HCT116 (cell line): ENCODE data around the gene KRT81.

Experiments
- CEBPB ChIP-seq: IDR thresholded peaks from 2 replicates; pipeline ENCODE4 v1.6.1; 2012; ENCODE audit warnings: low read depth
- CTCF ChIP-seq, 3 experiments: fragments of 200-600 bp in 1 of 3; sonication (generic) in 1 of 3; IDR thresholded peaks in 2 of 3; conservative IDR thresholded peaks in 1 of 3; 2 replicates each; pipeline ENCODE4 v1.5.1; 2012 to 2017; ENCODE audit warnings: low read depth in 2 of 3, low read length in 2 of 3, antibody characterized with exemption in 1 of 3, borderline replicate concordance in 1 of 3, control low read depth in 1 of 3, mild to moderate bottlenecking in 1 of 3, mixed read lengths in 1 of 3, mixed run types in 1 of 3, moderate library complexity in 1 of 3; ENCODE audit not compliant: insufficient read depth in 1 of 3
- EZH2 ChIP-seq: fragments of 200-600 bp; sonication (generic); IDR thresholded peaks from 2 replicates; pipeline ENCODE4 v1.6.1; 2017; ENCODE audit warnings: antibody characterized with exemption, mixed run types
- EZH2phosphoT487 ChIP-seq: fragments of 200-600 bp; IDR thresholded peaks from 2 replicates; pipeline ENCODE4 v1.6.1; 2018; ENCODE audit warnings: antibody characterized with exemption, borderline replicate concordance
- JUND ChIP-seq: IDR thresholded peaks from 2 replicates; pipeline ENCODE4 v1.6.1; 2012
- POLR2A ChIP-seq: IDR thresholded peaks from 2 replicates; pipeline ENCODE4 v1.7.0; 2011; ENCODE audit warnings: borderline replicate concordance; ENCODE audit not compliant: insufficient read depth, insufficient read length; ENCODE audit errors: extremely low read depth
- POLR2AphosphoS5 ChIP-seq: IDR thresholded peaks from 2 replicates; pipeline ENCODE4 v1.6.1; 2011; ENCODE audit warnings: mild to moderate bottlenecking, low read depth, low read length, moderate library complexity
- RAD21 ChIP-seq: IDR thresholded peaks from 2 replicates; pipeline ENCODE4 v1.6.1; 2012; ENCODE audit warnings: low read depth, mild to moderate bottlenecking
- SIN3A ChIP-seq: IDR thresholded peaks from 2 replicates; pipeline ENCODE4 v1.6.1; 2012; ENCODE audit warnings: low read depth
- TCF7L2 ChIP-seq: IDR thresholded peaks from 2 replicates; pipeline ENCODE4 v1.7.0; 2011; ENCODE audit warnings: borderline replicate concordance, inconsistent platforms; ENCODE audit not compliant: insufficient read depth, insufficient read length; ENCODE audit errors: extremely low read depth
- TF ChIP-seq, protein P1 (sequence below): IDR thresholded peaks from 2 replicates; pipeline ENCODE4 v1.6.1; 2012

DNA sequence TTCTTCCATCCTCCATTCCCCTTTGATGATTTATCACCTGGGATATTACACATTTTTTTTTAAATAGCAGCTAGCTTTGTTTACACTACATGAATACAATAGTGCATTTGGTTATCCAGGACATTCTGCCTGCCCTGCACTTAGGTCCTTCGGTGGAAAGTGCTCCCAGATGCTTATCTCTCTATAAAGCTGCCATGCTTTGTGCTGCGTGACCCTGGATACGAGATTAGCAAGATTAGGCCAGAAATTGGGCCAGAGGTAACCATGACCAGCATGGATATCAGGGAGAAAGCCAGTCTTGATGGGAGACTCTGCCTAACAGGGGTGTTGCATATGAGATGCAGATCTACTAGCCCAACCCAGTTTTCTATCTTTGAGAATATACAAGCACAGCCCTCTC lies 42.0 kb upstream of the KRT81 start:
- TF ChIP-seq CTCF (IDR thresholded peaks at IDR 0.05 in 2 of 3, conservative IDR thresholded peaks at IDR 0.05 in 1 of 3; ENCODE audit: borderline replicate concordance in 1 of 3, insufficient read depth in 1 of 3, low read depth in 2 of 3, low read length in 2 of 3), result no peak
- TF ChIP-seq POLR2AphosphoS5, result no peak
- TF ChIP-seq TCF7L2, result no peak
- no peak for TF ChIP-seq EZH2
- TF ChIP-seq JUND, result no peak
- no peak for TF ChIP-seq POLR2A
- TF ChIP-seq EZH2phosphoT487, result no peak
- TF ChIP-seq CEBPB, result no peak
- TF ChIP-seq SIN3A, result no peak
- TF ChIP-seq, protein P1, sequence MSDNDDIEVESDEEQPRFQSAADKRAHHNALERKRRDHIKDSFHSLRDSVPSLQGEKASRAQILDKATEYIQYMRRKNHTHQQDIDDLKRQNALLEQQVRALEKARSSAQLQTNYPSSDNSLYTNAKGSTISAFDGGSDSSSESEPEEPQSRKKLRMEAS, result no peak
- no peak for TF ChIP-seq RAD21
